Fibroblast of pulmonary artery (primary cell): ENCODE results near the gene PJA1.

ENCODE experiments used
- DNase-seq: peaks from one replicate; pipeline ENCODE4 v3.0.0-alpha.2; 2010; ENCODE audit warnings: low read depth
- H3K4me3 ChIP-seq: replicated peaks from 2 replicates; pipeline ENCODE4 v1.5.1; 2011; ENCODE audit warnings: low read depth, mild to moderate bottlenecking, control low read depth, low read length, moderate library complexity
- TF ChIP-seq, protein P1 (sequence below): IDR thresholded peaks from 2 replicates; pipeline ENCODE4 v1.5.1; 2011; ENCODE audit warnings: mild to moderate bottlenecking, control low read depth, low read length, inconsistent platforms; ENCODE audit errors: missing control alignments

PJA1 gene, protein sequence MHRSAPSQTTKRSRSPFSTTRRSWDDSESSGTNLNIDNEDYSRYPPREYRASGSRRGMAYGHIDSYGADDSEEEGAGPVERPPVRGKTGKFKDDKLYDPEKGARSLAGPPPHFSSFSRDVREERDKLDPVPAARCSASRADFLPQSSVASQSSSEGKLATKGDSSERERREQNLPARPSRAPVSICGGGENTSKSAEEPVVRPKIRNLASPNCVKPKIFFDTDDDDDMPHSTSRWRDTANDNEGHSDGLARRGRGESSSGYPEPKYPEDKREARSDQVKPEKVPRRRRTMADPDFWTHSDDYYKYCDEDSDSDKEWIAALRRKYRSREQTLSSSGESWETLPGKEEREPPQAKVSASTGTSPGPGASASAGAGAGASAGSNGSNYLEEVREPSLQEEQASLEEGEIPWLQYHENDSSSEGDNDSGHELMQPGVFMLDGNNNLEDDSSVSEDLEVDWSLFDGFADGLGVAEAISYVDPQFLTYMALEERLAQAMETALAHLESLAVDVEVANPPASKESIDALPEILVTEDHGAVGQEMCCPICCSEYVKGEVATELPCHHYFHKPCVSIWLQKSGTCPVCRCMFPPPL

DNA sequence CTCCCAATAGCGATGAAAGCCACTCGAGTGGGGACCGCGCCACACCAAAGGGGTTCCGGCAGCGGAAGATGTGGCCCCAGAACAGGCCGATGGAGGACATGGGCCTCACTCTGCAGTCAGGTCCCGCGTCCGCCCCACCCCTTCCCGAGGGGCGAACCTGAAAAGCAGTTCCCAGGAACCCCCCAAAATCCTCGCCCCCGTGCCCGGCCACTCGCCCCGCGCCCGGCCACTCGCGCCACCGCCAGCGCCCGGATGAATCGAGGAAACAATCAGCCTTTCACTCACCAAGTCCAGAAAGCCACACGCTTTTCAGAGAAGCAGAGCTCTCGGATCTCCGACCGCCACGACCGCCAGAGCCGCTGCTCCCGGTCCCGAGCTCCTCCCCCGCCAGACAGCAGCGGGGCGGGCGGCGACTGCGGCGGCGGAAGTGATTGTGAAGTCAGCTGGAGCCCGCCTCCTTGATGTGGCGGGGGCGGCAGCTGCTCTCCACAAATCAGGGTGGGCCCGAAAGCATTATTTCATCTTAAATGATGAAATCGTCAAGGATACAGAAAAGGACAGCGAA lies at the start of gene PJA1:
PJA1 (minus strand) TSS at position 367 of the 565 bp plus-strand sequence. CDS start 2,380 bp downstream, outside the sequence.
- peak; percentile 70 for DNase-seq
- peak within 1 kb of the TSS; percentile 77 for H3K4me3 ChIP-seq
- TF ChIP-seq, protein P1, sequence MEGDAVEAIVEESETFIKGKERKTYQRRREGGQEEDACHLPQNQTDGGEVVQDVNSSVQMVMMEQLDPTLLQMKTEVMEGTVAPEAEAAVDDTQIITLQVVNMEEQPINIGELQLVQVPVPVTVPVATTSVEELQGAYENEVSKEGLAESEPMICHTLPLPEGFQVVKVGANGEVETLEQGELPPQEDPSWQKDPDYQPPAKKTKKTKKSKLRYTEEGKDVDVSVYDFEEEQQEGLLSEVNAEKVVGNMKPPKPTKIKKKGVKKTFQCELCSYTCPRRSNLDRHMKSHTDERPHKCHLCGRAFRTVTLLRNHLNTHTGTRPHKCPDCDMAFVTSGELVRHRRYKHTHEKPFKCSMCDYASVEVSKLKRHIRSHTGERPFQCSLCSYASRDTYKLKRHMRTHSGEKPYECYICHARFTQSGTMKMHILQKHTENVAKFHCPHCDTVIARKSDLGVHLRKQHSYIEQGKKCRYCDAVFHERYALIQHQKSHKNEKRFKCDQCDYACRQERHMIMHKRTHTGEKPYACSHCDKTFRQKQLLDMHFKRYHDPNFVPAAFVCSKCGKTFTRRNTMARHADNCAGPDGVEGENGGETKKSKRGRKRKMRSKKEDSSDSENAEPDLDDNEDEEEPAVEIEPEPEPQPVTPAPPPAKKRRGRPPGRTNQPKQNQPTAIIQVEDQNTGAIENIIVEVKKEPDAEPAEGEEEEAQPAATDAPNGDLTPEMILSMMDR: no peak

DNA sequence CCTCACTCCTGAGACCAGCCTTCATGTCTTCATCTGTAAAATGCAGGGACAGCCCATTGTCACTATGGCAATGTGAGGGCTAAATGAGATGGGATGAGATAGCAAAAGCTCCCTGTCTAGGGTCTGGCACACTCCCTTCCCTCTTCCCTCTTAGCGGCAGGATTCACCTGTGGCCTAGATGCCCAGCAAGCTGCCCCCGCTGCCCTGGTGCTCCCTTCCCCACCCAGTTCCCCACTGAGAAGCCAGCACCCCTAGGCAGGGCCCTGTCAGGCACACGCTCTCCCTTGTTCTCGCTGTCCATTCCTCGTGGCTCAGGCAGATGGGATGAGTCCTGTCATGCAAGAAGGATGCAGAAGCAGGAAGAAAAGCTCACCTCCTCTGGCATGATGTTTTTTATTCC lies 49.2 kb upstream of the PJA1 start:
- DNase-seq: no peak
- TF ChIP-seq, protein P1: no peak
- no peak overlapping the region for H3K4me3 ChIP-seq

- TF ChIP-seq, protein P1: no peak
- DNase-seq: no peak
- no peak overlapping the region for H3K4me3 ChIP-seq
These were observed 46.4 kb upstream of the PJA1 start for GRCh38 chrX:69211701-69212100.

DNA sequence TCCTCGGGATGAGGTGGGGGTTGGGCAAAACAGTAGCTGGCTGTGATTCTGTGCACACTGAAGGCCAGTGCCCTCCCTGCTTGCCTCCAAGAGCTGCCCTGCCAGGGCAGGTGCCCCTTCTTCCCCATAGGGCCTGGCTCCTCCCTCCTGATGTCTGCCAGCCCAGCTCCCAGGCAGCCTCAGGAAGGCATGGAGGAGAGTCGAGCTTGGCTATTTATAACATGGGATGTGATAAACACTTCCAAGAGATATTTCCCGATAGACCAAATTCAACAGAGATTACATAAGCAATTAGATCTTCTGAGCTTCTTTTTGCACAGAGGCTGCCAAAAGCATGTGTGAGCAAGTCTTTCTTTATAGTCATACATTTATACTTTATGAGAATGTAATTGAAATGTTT lies 45.3 kb upstream of the PJA1 start:
- H3K4me3 ChIP-seq: no peak overlapping the region
- TF ChIP-seq, protein P1: no peak
- no peak for DNase-seq

- no peak for DNase-seq
- TF ChIP-seq, protein P1: no peak
These were observed 42.0 kb upstream of the PJA1 start for GRCh38 chrX:69207216-69207615.

DNA sequence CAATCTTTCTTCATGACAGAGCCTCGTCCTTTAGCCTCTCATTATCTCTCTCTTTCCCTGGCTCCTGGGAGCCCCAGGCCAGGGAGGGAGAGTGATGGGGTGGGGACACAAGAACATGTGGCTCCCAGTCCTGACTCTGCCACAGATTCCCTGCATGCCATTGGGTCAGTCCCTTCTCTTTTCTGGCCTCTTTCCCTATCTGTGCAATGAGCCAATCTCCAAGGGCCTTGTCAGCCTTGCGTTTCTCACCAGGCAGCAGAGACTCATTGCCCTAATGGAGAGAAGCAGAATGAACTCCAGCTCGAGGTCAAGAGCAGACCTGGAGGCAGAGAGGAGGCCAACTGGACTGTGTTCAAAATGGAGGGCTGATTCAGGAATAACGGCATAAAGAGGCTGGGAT lies 38.4 kb upstream of the PJA1 start:
- no peak for DNase-seq
- no peak overlapping the region for H3K4me3 ChIP-seq
- TF ChIP-seq, protein P1: no peak

More at GRCh38 chrX:69207216-69207615, 42.0 kb upstream of the PJA1 start:
- H3K4me3 ChIP-seq: no peak overlapping the region
